IMR-90 (cell line): ENCODE measurements around the gene RBBP8NL.

Experiments used
- BHLHE40 ChIP-seq: fragments of 150-350 bp; IDR thresholded peaks from 2 replicates; pipeline ENCODE4 v1.6.1; 2016; ENCODE audit warnings: mild to moderate bottlenecking, low read depth, low read length
- CEBPB ChIP-seq: IDR thresholded peaks from 2 replicates; pipeline ENCODE4 v1.6.1; 2012; ENCODE audit warnings: low read depth, low read length, improper control_type of control experiment
- CHD1 ChIP-seq: IDR thresholded peaks from 2 replicates; pipeline ENCODE4 v1.6.1; 2012; ENCODE audit warnings: low read depth, low read length, improper control_type of control experiment
- FOS ChIP-seq: fragments of 150-350 bp; IDR thresholded peaks from 2 replicates; pipeline ENCODE4 v1.6.1; 2016; ENCODE audit warnings: low read depth, low read length
- MAFK ChIP-seq: IDR thresholded peaks from 2 replicates; pipeline ENCODE4 v1.6.1; 2012; ENCODE audit warnings: low read depth, low read length, improper control_type of control experiment
- MAZ ChIP-seq: IDR thresholded peaks from 2 replicates; pipeline ENCODE4 v1.6.1; 2012; ENCODE audit warnings: low read depth, mild to moderate bottlenecking, low read length, improper control_type of control experiment, moderate library complexity, borderline replicate concordance
- MXI1 ChIP-seq: IDR thresholded peaks from 2 replicates; pipeline ENCODE4 v1.6.1; 2012; ENCODE audit warnings: low read depth, mild to moderate bottlenecking, low read length, moderate library complexity, borderline replicate concordance
- POLR2A ChIP-seq: IDR thresholded peaks from 2 replicates; pipeline ENCODE4 v1.6.1; 2012; ENCODE audit warnings: mild to moderate bottlenecking, low read depth, low read length
- RAD21 ChIP-seq: IDR thresholded peaks from 2 replicates; pipeline ENCODE4 v1.6.1; 2012; ENCODE audit warnings: low read length, improper control_type of control experiment
- RCOR1 ChIP-seq: IDR thresholded peaks from 2 replicates; pipeline ENCODE4 v1.6.1; 2012; ENCODE audit warnings: mild to moderate bottlenecking, low read length, improper control_type of control experiment; ENCODE audit not compliant: insufficient replicate concordance
- RFX5 ChIP-seq: IDR thresholded peaks from 2 replicates; pipeline ENCODE4 v1.8.0; 2012; ENCODE audit warnings: low read depth, mild to moderate bottlenecking, low read length, moderate library complexity
- TF ChIP-seq, protein P1 (sequence below): conservative IDR thresholded peaks from 2 replicates; pipeline ENCODE4 v1.5.1; 2012; ENCODE audit warnings: mild to moderate bottlenecking, low read depth, low read length, improper control_type of control experiment
- TF ChIP-seq, protein P2 (sequence below): fragments of 150-350 bp; IDR thresholded peaks from 2 replicates; pipeline ENCODE4 v1.6.1; 2017; ENCODE audit warnings: mild to moderate bottlenecking, antibody characterized with exemption, low read length, low read depth

DNA sequence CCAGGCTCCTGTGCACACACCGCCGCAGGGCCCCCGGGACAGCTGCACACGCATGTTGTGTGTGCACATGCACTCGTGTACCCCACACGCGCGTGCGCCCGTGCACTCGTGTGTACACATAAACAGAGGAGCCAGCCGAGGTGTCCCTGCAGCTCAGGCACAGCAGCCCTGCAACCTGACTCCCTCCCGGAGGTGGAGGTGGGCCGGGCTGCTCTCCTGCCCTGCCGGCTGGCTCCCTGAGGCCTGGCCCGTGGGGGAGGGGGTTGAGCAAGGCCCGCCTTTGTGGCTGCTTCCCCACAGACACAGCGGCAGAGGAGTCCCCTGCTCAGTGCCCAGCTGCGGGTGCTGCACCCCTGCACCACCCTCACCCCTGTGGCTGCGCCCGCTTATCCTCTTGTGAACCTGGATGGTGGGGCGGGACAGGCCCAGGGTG lies 624 bp downstream of the RBBP8NL start:
- TF ChIP-seq RFX5, result no peak
- TF ChIP-seq, protein P1, sequence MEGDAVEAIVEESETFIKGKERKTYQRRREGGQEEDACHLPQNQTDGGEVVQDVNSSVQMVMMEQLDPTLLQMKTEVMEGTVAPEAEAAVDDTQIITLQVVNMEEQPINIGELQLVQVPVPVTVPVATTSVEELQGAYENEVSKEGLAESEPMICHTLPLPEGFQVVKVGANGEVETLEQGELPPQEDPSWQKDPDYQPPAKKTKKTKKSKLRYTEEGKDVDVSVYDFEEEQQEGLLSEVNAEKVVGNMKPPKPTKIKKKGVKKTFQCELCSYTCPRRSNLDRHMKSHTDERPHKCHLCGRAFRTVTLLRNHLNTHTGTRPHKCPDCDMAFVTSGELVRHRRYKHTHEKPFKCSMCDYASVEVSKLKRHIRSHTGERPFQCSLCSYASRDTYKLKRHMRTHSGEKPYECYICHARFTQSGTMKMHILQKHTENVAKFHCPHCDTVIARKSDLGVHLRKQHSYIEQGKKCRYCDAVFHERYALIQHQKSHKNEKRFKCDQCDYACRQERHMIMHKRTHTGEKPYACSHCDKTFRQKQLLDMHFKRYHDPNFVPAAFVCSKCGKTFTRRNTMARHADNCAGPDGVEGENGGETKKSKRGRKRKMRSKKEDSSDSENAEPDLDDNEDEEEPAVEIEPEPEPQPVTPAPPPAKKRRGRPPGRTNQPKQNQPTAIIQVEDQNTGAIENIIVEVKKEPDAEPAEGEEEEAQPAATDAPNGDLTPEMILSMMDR, result no peak
- no peak for TF ChIP-seq CEBPB
- no peak for TF ChIP-seq FOS
- TF ChIP-seq POLR2A, result no peak
- TF ChIP-seq RCOR1, result no peak
- no peak for TF ChIP-seq RAD21
- no peak for TF ChIP-seq MAFK
- TF ChIP-seq, protein P2, sequence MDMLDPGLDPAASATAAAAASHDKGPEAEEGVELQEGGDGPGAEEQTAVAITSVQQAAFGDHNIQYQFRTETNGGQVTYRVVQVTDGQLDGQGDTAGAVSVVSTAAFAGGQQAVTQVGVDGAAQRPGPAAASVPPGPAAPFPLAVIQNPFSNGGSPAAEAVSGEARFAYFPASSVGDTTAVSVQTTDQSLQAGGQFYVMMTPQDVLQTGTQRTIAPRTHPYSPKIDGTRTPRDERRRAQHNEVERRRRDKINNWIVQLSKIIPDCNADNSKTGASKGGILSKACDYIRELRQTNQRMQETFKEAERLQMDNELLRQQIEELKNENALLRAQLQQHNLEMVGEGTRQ, result no peak
- no peak for TF ChIP-seq CHD1
- TF ChIP-seq MXI1, result no peak
- no peak for TF ChIP-seq MAZ
- TF ChIP-seq BHLHE40, result no peak
